ENCODE data around the gene NHLRC1. TPM values are rescaled to one million over a fixed set of nuclear protein-coding genes. Genes with fewer than 3 reads are reported as not detected.
A peak's percentile ranks its signal among the peaks of the same experiment; 100 is the strongest.

NHLRC1 gene
- total RNA-seq, result 1 to 10 TPM in 2 of 4 donors, under 1 TPM in 2; 0.84 to 3.0 (median 1.6) TPM
- 1 to 10 TPM; 1.4 to 3.2 (median 2.6) TPM for polyA plus RNA-seq
- long read RNA-seq, donor 1, result 0 reads
- long read RNA-seq, donor 2, transcript NHLRC1-201 (1 exons, 2,248 nt), result major isoform, 8 of 8 reads
- long read RNA-seq, donor 2, partial matches to known transcripts, result 0 of 8 reads
- long read RNA-seq, donor 2, other reads (novel, unspliced or antisense), result 0 of 8 reads

DNA sequence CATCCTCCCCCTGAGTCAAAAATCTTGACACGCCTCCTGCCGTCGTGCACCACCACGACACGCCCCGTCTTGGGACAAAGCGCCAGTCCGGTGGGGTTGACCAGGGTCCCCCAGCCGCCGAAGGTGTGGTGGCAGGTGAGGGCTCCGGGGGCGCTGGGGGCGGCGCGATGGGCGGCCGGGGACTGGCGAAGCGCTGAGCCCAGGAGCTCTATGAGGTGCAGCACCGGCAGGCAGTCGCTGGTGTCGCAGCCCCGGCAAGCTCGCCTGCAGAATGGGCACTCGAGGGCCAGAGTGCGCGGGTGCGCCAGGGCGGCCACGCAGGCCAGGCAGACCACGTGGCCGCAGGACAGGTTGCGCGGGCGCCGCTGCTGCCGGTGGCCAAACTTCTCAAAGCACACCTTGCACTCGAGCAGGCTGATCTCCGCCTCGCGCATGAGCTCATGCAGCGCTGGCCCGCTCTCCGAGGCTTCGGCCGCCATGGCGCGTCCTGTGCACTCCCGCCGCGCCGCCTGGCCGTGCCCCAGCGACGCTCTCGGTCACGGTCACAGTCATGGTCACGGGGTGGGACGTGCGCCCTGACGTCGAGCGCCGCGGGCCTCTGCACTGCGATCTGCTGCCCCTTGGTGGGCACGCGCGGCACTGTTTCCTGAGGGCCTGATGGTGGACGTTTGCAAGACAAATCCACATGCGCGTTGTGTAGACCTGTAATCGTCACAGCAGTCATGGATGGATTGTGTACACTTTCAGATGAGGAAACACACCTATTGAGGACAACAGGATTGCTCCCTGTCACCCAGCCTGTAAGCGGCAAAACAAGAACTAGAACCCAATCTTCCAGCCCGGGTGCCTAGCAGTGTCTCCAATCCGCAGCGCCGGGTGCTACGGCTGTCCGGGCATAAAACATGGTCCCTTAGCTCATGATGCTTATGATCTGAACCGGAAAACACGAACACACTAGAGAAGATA lies at the start of gene NHLRC1:
Gene NHLRC1 (minus strand): TSS at position 550 of the 966 bp plus-strand sequence. CDS start 71 bp downstream, at position 479.
- intact Hi-C loops (cut with DNase I), result loop anchor here (2.0 to 10.0 kb wide), 4 partner anchors 135 to 968 kb away; partner anchors contain the start of gene KIF13A (in 2 of the 2)
- Histone ChIP-seq H3K27ac (peak within 1 kb of the TSS; percentile 77), H3K4me1 (peaks cover 12% of the 10 kb centered on the region), H3K36me3 (ENCODE audit: insufficient read depth in 1 of 2, low read depth in 1 of 2) (no peaks in the 10 kb centered on the region), H3K27me3 (ENCODE audit: insufficient read depth in 3 of 3, low read length in 2 of 3) (no peaks in the 10 kb centered on the region), H3K9me3 (no peaks in the 10 kb centered on the region), H3K4me3 (peak within 1 kb of the TSS; percentile 73)
- TF ChIP-seq, protein P1, sequence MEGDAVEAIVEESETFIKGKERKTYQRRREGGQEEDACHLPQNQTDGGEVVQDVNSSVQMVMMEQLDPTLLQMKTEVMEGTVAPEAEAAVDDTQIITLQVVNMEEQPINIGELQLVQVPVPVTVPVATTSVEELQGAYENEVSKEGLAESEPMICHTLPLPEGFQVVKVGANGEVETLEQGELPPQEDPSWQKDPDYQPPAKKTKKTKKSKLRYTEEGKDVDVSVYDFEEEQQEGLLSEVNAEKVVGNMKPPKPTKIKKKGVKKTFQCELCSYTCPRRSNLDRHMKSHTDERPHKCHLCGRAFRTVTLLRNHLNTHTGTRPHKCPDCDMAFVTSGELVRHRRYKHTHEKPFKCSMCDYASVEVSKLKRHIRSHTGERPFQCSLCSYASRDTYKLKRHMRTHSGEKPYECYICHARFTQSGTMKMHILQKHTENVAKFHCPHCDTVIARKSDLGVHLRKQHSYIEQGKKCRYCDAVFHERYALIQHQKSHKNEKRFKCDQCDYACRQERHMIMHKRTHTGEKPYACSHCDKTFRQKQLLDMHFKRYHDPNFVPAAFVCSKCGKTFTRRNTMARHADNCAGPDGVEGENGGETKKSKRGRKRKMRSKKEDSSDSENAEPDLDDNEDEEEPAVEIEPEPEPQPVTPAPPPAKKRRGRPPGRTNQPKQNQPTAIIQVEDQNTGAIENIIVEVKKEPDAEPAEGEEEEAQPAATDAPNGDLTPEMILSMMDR (IDR thresholded peaks at IDR 0.05), result peak; percentile 98
- DNase-seq (peak; percentile 92 to 95), ATAC-seq (peak; percentile 99 to 100 (median 99))
- WGBS, 3 donors, result 14 to 17% (median 16%) methylated on average over 55 to 82 of the region's 82 CpGs

DNA sequence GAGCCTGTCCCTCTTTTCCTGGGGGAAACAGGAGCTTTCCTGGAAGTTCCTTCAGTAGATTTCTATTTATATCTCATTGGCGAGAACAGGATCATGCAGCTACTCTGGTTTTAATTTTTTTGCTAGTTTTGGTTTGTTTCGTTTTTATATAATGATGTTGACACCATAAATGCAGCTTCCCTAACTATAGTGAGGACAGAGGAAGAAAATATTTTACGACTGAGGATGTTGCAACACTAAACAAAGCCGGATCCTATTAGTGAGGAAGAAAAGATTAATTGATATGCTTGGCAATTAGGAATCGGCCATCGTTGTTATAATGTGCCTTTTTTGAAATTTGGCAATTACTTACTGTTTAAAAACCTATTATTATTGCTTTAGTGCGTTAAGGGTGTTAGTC lies 49.4 kb upstream of the NHLRC1 start:
- Histone ChIP-seq H3K27me3 (ENCODE audit: insufficient read depth in 3 of 3, low read length in 2 of 3) (no peaks in the 10 kb centered on the region), H3K9me3 (no peaks in the 10 kb centered on the region), H3K4me3 (no peak overlapping the region), H3K27ac (no peak overlapping the region), H3K4me1 (no peaks in the 10 kb centered on the region), H3K36me3 (ENCODE audit: insufficient read depth in 1 of 2, low read depth in 1 of 2) (peaks cover 11 to 76% of the 10 kb centered on the region in 2 donors)
- TF ChIP-seq, protein P1 (IDR thresholded peaks at IDR 0.05), result no peak
- no peak for ATAC-seq
- no peak for DNase-seq
- intact Hi-C loops (cut with DNase I), result no loop called here
- 75 to 84% (median 84%) methylated on average over 7 of the region's 7 CpGs for WGBS, 3 donors

DNA sequence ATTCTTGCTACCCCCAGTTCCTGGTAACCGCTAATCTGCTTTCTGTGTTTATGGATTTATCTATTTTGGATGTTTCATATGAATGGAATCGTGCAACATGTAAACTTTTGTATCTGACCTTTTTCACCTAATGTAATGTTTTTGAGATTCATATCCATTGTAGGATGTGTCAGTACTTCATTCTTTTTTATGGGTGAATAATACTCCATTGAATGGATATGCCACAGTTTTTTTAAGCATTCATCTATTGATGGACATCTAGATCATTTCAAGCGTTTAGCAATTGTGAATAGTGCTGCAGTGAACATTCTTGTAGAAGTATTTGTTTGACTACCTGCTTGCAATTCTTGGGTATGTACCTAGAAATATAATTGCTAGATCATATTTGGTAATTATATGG lies 45.8 kb upstream of the NHLRC1 start:
- no peaks in the 10 kb centered on the region for H3K27me3 ChIP-seq (ENCODE audit: insufficient read depth in 3 of 3, low read length in 2 of 3)
- no peak overlapping the region for H3K27ac ChIP-seq
- peaks cover 11 to 91% of the 10 kb centered on the region in 2 donors for H3K36me3 ChIP-seq (ENCODE audit: insufficient read depth in 1 of 2, low read depth in 1 of 2)
- ATAC-seq, result no peak
- intact Hi-C loops (cut with DNase I), result no loop called here
- no peak for DNase-seq
- H3K4me3 ChIP-seq, result no peak overlapping the region
- 98 to 99% (median 99%) methylated on average over 3 of the region's 3 CpGs for WGBS, 3 donors
- H3K4me1 ChIP-seq, result no peaks in the 10 kb centered on the region
- H3K9me3 ChIP-seq, result no peaks in the 10 kb centered on the region
- TF ChIP-seq, protein P1 (IDR thresholded peaks at IDR 0.05), result no peak

DNA sequence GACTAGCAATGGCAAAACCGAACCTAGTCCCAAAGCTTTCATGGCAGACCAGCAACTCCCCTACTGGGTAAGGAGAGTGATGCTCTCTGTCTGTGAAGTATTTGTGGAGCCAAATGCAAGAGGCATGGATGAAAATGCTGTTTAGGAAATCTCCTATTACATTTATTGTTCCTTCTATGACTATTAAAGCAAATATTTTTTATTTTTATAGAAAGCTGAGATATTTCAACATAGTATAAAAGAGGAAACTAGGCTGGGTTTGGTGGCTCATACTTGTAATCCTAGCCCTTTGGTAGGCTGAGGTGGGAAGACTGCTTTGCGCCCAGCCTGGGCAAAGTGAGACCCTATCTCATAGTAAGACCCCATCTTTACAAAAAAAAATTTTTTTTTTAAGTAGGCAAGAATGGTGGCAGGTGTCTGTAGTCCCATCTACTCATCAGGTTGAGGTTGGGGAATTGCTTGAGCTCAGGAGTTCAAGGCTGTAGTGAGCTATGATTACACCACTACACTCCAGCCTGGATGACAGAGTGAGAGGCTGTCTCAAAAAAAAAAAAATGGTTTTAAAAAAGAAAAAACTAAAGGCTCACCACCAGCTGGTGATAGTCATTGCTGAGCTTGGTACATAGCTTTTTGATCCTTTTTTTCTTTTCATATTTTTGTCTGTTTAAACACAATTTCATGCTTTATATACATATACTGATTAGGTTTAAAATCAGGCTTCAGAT lies 44.0 kb upstream of the NHLRC1 start:
- peaks cover 11 to 93% of the 10 kb centered on the region in 2 donors for H3K36me3 ChIP-seq (ENCODE audit: insufficient read depth in 1 of 2, low read depth in 1 of 2)
- TF ChIP-seq, protein P1 (IDR thresholded peaks at IDR 0.05), result no peak
- H3K9me3 ChIP-seq, result no peaks in the 10 kb centered on the region
- WGBS, 3 donors, result 92 to 96% (median 93%) methylated on average over 2 of the region's 2 CpGs
- no peak overlapping the region for H3K4me3 ChIP-seq
- H3K27ac ChIP-seq, result no peak overlapping the region
- H3K27me3 ChIP-seq (ENCODE audit: insufficient read depth in 3 of 3, low read length in 2 of 3), result no peaks in the 10 kb centered on the region
- DNase-seq (no peak), ATAC-seq (no peak)
- no peaks in the 10 kb centered on the region for H3K4me1 ChIP-seq
- intact Hi-C loops (cut with DNase I), result no loop called here
